ENCODE results near the gene CFAP46. TPM values are rescaled to one million over a fixed set of nuclear protein-coding genes. Genes with fewer than 3 reads are reported as not detected.

CFAP46 gene
- total RNA-seq, 1 donor from 2014 or later = not detected

- Mint-ChIP-seq H3K4me1 (no peaks in the 10 kb centered on the region), H3K27ac (no peak overlapping the region), H3K9me3 (peaks cover 4% of the 10 kb centered on the region), H3K27me3 (no peaks in the 10 kb centered on the region), H3K4me3 (no peak overlapping the region), H3K36me3 (ENCODE audit: low read depth) (no peaks in the 10 kb centered on the region)
- intact Hi-C loops (cut with micrococcal nuclease) = no loop called here
- no peak for DNase-seq
These were observed 124.6 kb downstream of the CFAP46 start for GRCh38 chr10:132817701-132818211.

GRCh38 chr10:132816718-132817117, 125.7 kb downstream of the CFAP46 start:
- Mint-ChIP-seq H3K4me3 (no peak overlapping the region), H3K27me3 (no peaks in the 10 kb centered on the region), H3K27ac (no peak overlapping the region), H3K36me3 (ENCODE audit: low read depth) (no peaks in the 10 kb centered on the region), H3K4me1 (no peaks in the 10 kb centered on the region), H3K9me3 (peaks cover 4% of the 10 kb centered on the region)
- intact Hi-C loops (cut with micrococcal nuclease) = no loop called here
- no peak for DNase-seq

GRCh38 chr10:132815168-132815857, 127.1 kb downstream of the CFAP46 start:
- DNase-seq = no peak
- intact Hi-C loops (cut with micrococcal nuclease) = no loop called here
- H3K27ac Mint-ChIP-seq = no peak overlapping the region
- no peak overlapping the region for H3K4me3 Mint-ChIP-seq
- H3K4me1 Mint-ChIP-seq = no peaks in the 10 kb centered on the region
- no peaks in the 10 kb centered on the region for H3K27me3 Mint-ChIP-seq
- H3K36me3 Mint-ChIP-seq (ENCODE audit: low read depth) = no peaks in the 10 kb centered on the region
- peaks cover 4% of the 10 kb centered on the region for H3K9me3 Mint-ChIP-seq

- Mint-ChIP-seq H3K4me1 (no peaks in the 10 kb centered on the region), H3K36me3 (ENCODE audit: low read depth) (no peaks in the 10 kb centered on the region), H3K9me3 (no peaks in the 10 kb centered on the region), H3K27me3 (no peaks in the 10 kb centered on the region), H3K4me3 (no peak overlapping the region), H3K27ac (no peak overlapping the region)
- no peak for DNase-seq
- intact Hi-C loops (cut with micrococcal nuclease) = no loop called here
These were observed 127.9 kb downstream of the CFAP46 start for GRCh38 chr10:132814469-132814856.

GRCh38 chr10:132813560-132814468, 128.6 kb downstream of the CFAP46 start:
- Mint-ChIP-seq H3K27ac (no peak overlapping the region), H3K36me3 (ENCODE audit: low read depth) (no peaks in the 10 kb centered on the region), H3K4me1 (no peaks in the 10 kb centered on the region), H3K9me3 (no peaks in the 10 kb centered on the region), H3K4me3 (no peak overlapping the region), H3K27me3 (no peaks in the 10 kb centered on the region)
- intact Hi-C loops (cut with micrococcal nuclease) = no loop called here
- DNase-seq = no peak

- Mint-ChIP-seq H3K27me3 (no peaks in the 10 kb centered on the region), H3K4me3 (no peak overlapping the region), H3K9me3 (no peaks in the 10 kb centered on the region), H3K27ac (no peak overlapping the region), H3K4me1 (no peaks in the 10 kb centered on the region), H3K36me3 (ENCODE audit: low read depth) (no peaks in the 10 kb centered on the region)
- intact Hi-C loops (cut with micrococcal nuclease) = no loop called here
- DNase-seq = no peak
These were observed 129.4 kb downstream of the CFAP46 start for GRCh38 chr10:132813001-132813401.

GRCh38 chr10:132812520-132812919, 129.8 kb downstream of the CFAP46 start:
- intact Hi-C loops (cut with micrococcal nuclease) = no loop called here
- Mint-ChIP-seq H3K4me3 (no peak overlapping the region), H3K27me3 (no peaks in the 10 kb centered on the region), H3K36me3 (ENCODE audit: low read depth) (no peaks in the 10 kb centered on the region), H3K27ac (no peak overlapping the region), H3K9me3 (no peaks in the 10 kb centered on the region), H3K4me1 (no peaks in the 10 kb centered on the region)
- no peak for DNase-seq

GRCh38 chr10:132811891-132812481, 130.4 kb downstream of the CFAP46 start:
- Mint-ChIP-seq H3K4me3 (no peak overlapping the region), H3K36me3 (ENCODE audit: low read depth) (no peaks in the 10 kb centered on the region), H3K4me1 (no peaks in the 10 kb centered on the region), H3K9me3 (no peaks in the 10 kb centered on the region), H3K27me3 (no peaks in the 10 kb centered on the region), H3K27ac (no peak overlapping the region)
- intact Hi-C loops (cut with micrococcal nuclease) = no loop called here
- DNase-seq = no peak

GRCh38 chr10:132810807-132811700, 131.3 kb downstream of the CFAP46 start:
- no peaks in the 10 kb centered on the region for H3K36me3 Mint-ChIP-seq (ENCODE audit: low read depth)
- peak; percentile 49 for DNase-seq
- H3K4me3 Mint-ChIP-seq = no peak overlapping the region
- H3K27ac Mint-ChIP-seq = no peak overlapping the region
- H3K4me1 Mint-ChIP-seq = no peaks in the 10 kb centered on the region
- intact Hi-C loops (cut with micrococcal nuclease) = no loop called here
- H3K9me3 Mint-ChIP-seq = no peaks in the 10 kb centered on the region
- H3K27me3 Mint-ChIP-seq = no peaks in the 10 kb centered on the region

GRCh38 chr10:132810141-132810806, 132.1 kb downstream of the CFAP46 start:
- intact Hi-C loops (cut with micrococcal nuclease) = no loop called here
- Mint-ChIP-seq H3K4me1 (no peaks in the 10 kb centered on the region), H3K36me3 (ENCODE audit: low read depth) (no peaks in the 10 kb centered on the region), H3K27ac (no peak overlapping the region), H3K27me3 (no peaks in the 10 kb centered on the region), H3K4me3 (no peak overlapping the region), H3K9me3 (no peaks in the 10 kb centered on the region)
- DNase-seq = no peak

GRCh38 chr10:132809232-132810140, 132.9 kb downstream of the CFAP46 start:
- Mint-ChIP-seq H3K4me1 (no peaks in the 10 kb centered on the region), H3K27ac (no peak overlapping the region), H3K9me3 (no peaks in the 10 kb centered on the region), H3K4me3 (no peak overlapping the region), H3K27me3 (no peaks in the 10 kb centered on the region), H3K36me3 (ENCODE audit: low read depth) (no peaks in the 10 kb centered on the region)
- intact Hi-C loops (cut with micrococcal nuclease) = no loop called here
- DNase-seq = no peak
